Fibroblast of lung (primary cell): ENCODE measurements around the gene MACROD1.

Source experiments
- CTCF ChIP-seq, 2 donors: IDR thresholded peaks in 1 of 2; conservative IDR thresholded peaks in 1 of 2; 1 replicate in 1 of 2; 2 replicates in 1 of 2; pipeline ENCODE4 v1.5.1; 2011 to 2012; ENCODE audit warnings: low read length in 2 of 2, control low read depth in 1 of 2, inconsistent platforms in 1 of 2, low read depth in 1 of 2, mild to moderate bottlenecking in 1 of 2
- EZH2 ChIP-seq: IDR thresholded peaks from 2 replicates; pipeline ENCODE4 v1.5.1; 2012; ENCODE audit warnings: low read length, control low read depth, mild to moderate bottlenecking; ENCODE audit errors: missing control alignments

- TF ChIP-seq CTCF (conservative IDR thresholded peaks at IDR 0.05 in 1 of 2, IDR thresholded peaks at IDR 0.05 in 1 of 2; ENCODE audit: low read depth in 1 of 2, low read length in 2 of 2) (no peak), EZH2 (no peak)
Measured at GRCh38 chr11:64031001-64031400, 134.9 kb downstream of the MACROD1 start.
